ENCODE data around the gene GABBR2. TPM values are rescaled to one million over a fixed set of nuclear protein-coding genes. Genes with fewer than 3 reads are reported as not detected.

GABBR2 gene
- total and polyA plus RNA-seq, 9 of the 15 experiments (the other 6 are each of a cell fraction or from before 2014, with no cell fraction given) = 0.15 to 1.9 (median 0.32) TPM

GRCh38 chr9:98576354-98576753 is 132.4 kb downstream of the GABBR2 start (continued):
- TF ChIP-seq SRF (CRISPR knock-in tag; IDR thresholded peaks at IDR 0.05) (no peak), DPF2 (IDR thresholded peaks at IDR 0.05) (peak; percentile 96), NR2F6 (CRISPR knock-in tag; IDR thresholded peaks at IDR 0.05) (no peak), REST (IDR thresholded peaks at IDR 0.05; ENCODE audit: borderline replicate concordance) (no peak), REST (CRISPR knock-in tag; IDR thresholded peaks at IDR 0.05; ENCODE audit: low read depth) (no peak), HMBOX1 (IDR thresholded peaks at IDR 0.05) (peak; percentile 96), ZNF589 (CRISPR knock-in tag; IDR thresholded peaks at IDR 0.05; ENCODE audit: low read depth) (no peak), HNRNPH1 (optimal IDR thresholded peaks at IDR 0.05; ENCODE audit: low read depth, low read length) (no peak), USF2 (CRISPR knock-in tag; IDR thresholded peaks at IDR 0.05) (no peak), FOS (IDR thresholded peaks at IDR 0.05; ENCODE audit: extremely low read depth, insufficient read length) (no peak), ZNF41 (CRISPR knock-in tag; conservative IDR thresholded peaks at IDR 0.05) (no peak), E2F3 (CRISPR knock-in tag; IDR thresholded peaks at IDR 0.05) (no peak), POLR2B (IDR thresholded peaks at IDR 0.05; ENCODE audit: low read depth, partially characterized antibody) (no peak), ZNF668 (CRISPR knock-in tag; IDR thresholded peaks at IDR 0.05) (peak; percentile 69; the same call in 1 of the 2 replicates), ZNF239 (CRISPR knock-in tag; IDR thresholded peaks at IDR 0.05) (no peak), CGGBP1 (CRISPR knock-in tag; IDR thresholded peaks at IDR 0.05) (no peak), ZNF444 (CRISPR knock-in tag; IDR thresholded peaks at IDR 0.05) (no peak), ZNF699 (CRISPR knock-in tag; IDR thresholded peaks at IDR 0.05; ENCODE audit: insufficient replicate concordance) (no peak)

Measured in K562 (cell line).